HG03469 (cell line): ENCODE data around the gene NEUROD1.
"Not testable (repeated sequence)": the region's sequence is repeated elsewhere in the genome, so short reads cannot be mapped to it uniquely, and the experiment has no call there.

Experiments
- ATAC-seq: cut with Tn5 transposase; IDR thresholded peaks from one replicate; pipeline ENCODE4 v1.9.1; 2021; ENCODE audit warnings: mild to moderate bottlenecking, moderate library complexity, moderate number of reproducible peaks; ENCODE audit not compliant: unreplicated experiment

The NEUROD1 gene

DNA sequence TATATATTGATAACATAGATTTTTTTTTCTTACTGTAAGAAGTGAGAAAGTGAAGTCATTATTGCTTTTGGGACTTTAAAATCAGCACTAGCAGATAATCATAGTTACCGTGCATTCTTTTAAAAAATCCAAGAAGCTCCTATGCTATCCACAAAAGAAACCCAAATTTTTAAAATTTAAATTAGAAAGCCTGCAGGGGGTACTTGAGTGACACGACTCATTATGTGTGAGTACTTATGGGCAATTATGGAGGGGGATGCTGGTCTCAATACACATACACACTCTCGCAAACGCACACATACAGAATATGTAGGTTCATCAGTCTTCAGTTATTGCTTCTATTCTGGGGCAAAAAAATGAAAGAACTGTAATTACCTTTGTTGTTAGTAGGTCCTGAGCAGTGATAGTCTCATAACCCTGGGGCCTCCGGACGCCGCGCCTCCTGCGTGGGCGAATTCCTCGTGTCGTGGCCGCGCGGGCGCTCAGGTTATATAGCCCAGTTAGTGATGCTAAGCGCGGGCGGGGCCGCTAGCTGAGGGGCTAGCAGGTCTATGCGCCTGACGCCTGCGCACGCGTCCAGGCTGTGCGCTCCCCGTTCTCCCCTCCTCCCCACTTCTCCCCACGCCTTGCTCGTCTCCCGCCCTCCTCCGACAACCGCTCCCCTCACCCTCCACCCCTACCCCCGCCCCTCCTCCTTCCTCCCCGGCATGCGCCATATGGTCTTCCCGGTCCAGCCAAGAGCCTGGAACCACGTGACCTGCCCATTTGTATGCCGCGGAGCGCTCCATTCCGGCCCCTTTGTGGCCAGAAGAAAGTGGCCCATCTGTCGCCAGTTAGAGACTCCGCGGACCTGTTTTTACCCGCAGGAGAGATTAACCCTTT, at the start of gene NEUROD1:
TSS of gene NEUROD1 (minus strand) at position 463 of the 882 bp plus-strand sequence. CDS start 1,657 bp downstream, outside the sequence.
- ATAC-seq, result no peak

DNA sequence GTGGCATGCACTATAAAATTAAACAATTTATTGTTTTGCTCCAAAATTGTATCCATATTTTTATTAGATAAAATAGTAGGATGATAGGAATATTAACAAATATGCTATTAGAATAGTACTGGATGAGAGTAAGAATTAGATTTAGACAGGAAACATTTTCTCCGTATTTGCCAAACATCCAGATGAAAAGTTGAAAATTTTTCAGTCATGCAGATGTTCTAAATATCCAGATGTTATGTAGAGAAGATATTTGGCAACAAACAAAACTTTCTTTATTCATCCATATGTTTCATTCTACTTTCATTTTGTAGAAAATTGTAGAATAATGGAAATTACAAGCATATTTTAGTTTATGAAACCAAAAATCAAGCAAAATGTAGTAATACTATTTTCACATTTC, 45.2 kb upstream of the NEUROD1 start:
- no peak for ATAC-seq

DNA sequence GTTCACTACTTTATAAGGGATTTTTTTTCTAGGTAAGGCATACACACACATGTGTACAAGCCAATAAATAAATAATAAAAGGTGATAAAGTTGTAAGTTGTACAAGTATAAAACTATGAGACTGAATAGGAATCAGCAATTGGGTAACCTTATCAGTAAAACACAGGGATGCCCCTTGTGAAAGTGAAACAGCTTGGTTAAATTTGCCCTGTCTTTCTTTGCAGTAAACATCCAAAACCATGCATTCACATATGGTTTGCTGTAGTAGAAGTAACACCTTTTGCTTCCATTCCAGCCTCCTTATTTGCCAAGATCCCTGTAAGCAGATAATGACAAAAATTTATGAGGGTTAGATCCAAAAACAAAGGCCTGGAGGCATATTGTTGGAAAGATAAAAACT, 44.3 kb upstream of the NEUROD1 start:
- ATAC-seq, result no peak

DNA sequence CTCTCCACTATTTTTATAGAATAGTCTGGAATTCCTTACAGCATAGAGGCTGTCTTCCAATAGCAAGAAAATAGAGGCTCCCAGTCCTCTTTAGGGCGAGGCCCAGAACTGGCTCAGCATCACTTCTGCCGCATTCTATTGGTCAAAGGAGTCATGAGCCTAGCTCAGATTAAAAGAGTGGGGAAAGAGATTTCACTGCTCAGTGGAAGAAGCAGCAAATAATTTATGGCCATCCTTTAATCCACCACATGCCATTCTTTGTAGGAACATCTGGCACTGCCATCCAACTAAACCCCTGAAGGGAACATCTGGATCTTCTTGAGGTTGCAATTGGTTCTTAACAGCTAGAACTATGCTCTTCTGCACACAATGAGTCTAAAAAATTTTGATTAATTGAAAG, 43.4 kb upstream of the NEUROD1 start:
- ATAC-seq, result no peak

DNA sequence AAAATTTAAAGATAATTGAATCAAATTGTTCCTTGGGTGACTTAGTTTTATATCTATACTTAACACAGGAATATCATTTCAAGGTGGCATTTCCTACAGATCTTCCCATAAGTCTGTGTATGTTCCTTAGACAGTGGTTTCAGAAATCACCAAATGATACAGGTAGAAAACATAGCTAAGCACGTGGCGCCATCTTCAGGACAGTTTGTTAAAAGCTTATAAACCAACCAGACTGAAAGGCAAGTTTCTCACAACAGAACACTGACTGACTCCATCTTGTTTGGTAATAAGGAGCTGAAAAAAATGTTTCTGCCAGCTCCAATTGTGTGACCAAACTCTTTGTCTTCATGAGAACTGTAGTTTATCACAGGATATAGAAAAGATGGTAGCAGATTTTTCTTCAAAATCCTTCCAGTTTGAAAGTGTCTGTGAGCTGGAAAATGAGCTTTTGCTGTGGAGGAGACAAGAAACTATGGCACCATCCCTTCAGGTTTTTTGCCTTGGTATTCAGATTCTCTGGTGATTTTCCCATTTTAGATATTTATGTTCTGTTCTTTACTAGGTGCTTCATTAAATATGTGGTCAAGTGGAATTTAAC, 34.8 kb upstream of the NEUROD1 start:
- no peak for ATAC-seq

DNA sequence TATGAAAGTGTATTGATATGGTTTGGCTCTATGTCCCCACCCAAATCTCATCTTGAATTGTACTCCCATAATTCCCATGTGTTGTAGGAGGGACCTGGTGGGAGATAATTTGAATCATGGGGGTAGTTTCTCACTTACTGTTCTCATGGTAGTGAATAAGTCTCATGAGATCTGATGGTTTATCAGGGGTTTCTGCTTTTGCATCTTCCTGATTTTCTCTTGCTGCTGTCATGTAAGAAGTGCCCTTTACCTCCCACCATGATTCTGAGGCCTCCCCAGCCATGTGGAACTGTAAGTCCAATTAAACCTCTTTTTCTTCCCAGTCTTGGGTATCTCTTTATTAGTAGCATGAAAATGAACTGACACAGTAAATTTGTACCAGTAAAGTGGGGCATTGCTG, 30.7 kb upstream of the NEUROD1 start:
- ATAC-seq, result not testable (repeated sequence)

DNA sequence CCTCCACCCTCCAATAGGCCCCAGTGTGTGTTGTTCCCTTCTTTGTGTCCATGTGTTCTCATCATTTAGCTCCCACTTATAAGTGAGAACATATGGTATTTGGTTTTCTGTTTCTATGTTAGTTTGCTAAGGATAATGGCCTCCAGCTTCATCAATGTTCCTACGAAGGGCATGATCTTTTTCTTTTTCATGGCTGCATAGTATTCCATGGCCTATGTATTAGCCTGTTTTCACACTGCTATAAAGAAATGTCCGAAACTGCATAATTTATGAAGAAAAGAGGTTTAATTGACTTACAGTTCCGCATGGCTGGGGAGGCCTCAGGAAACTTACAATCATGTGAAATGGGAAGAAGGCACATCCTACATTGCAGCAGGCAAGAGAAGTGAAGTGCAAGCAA, 22.2 kb upstream of the NEUROD1 start:
- ATAC-seq, result not testable (repeated sequence)

DNA sequence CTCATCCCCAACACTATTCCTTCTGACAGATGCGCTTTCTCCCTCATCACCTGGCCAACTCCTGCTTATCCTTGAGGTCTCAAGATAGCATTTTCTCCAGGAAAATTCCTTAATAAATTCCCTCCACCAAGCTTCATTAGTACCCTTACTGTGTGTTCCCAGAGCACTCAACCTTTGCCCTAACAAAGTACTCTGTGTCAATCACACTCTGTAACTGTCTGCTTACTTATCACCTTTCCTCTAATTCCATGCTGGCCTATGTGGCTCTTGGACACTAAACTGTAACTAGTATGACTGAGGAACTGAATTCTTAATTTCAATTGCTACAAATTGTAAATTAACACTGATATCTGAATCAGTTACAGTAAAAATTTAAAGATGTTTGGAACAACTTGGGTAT, 17.9 kb upstream of the NEUROD1 start:
- no peak for ATAC-seq

DNA sequence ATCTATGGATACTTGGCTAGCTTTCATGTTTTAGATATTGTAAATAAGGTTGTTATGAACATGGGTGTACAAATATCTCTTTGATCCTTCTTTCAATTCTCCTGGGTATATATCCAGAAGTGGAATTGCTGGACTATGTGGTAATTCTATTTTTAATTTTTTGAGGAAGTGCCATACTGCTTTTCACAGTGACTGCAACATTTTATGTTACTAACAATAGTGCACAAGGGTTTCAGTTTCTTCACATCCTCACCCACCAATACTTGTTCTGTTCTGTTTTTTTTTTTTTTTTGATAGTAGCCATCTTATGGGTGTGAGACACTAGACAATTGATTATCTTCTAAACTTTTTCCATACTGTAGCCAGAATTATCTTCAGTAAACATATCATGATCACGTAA, 17.3 kb upstream of the NEUROD1 start:
- no peak for ATAC-seq

DNA sequence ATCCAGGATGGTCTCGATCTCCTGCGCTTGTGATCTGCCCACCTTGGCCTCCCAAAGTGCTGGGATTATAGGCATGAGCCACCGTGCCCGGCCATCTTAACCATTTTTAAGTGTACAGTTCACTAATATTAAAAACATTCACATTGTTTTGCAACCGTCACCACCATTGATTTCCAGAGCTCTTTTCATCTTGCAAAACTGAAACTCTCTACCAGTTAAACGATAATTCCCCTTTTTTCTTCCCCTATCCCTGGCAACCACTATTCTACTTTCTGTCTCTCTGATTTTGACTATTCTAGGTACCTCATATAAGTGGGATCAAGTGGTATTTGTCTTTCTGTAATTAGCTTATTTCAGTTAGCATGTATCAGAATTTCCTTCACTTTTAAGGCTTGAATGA, 16.8 kb upstream of the NEUROD1 start:
- ATAC-seq, result no peak

DNA sequence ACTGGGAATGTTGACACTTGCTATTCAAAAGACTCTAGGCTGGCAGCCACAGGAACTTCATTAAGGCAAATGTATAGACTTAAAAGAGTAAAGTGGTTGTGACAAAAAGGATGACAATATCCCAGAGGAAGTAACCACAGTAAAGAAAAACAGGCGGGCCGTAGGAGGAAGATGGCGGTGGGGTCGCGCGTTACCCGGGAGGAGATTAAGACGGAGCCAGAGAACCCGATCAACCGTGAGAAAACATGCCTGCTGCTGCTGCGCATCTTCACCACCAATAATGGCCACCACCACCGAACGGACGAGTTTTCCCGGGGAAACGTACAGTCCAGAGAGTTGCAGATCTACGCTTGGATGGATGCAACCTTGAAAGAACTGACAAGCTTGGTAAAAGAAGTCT, 14.0 kb upstream of the NEUROD1 start:
- ATAC-seq, result no peak

DNA sequence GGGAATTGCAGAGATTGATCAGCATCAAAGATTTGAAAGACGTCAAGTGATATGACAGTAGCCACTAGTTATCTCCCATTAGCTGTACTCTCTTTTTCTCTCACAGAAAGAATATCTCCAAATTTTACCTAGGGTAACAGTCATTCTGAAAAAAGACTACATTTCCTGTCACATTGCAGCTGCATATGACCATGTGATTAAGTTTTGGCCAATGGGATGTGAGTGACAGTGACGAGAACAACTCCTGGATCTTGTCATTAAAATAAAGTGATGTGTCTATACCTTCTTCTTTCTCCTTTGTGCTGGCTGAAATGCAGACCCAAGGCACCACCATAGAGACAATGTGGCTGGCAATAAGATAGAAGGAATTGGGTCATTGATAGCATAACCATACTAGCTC, 10.5 kb upstream of the NEUROD1 start:
- no peak for ATAC-seq

DNA sequence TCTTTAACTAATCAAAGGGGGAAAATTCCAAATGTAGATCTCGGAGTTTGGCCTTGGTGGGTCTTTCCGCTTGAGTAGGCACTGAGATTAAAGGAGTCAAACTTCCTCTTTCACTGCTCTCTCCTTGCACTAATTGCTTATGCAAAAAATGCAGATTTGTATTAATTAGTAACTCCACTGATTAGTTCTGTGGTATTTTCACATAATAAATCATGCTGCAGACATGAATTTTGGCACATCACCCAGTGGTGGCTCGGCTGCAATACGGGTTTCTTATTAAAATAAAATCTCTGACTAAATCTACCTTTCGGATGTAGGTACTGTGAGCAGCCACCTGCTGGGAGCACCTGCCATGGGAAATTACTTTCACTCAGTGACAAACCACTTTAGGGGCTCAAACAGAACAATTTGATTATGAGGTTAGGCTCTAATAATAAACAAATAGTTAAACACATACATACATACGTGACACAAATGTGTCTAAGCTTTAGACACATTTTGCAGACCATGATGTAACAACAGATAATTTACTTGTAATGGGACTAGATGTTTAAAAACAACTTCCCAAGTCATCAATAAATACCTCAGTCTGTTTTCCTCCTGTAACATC, 6.4 kb upstream of the NEUROD1 start:
- ATAC-seq, result no peak

DNA sequence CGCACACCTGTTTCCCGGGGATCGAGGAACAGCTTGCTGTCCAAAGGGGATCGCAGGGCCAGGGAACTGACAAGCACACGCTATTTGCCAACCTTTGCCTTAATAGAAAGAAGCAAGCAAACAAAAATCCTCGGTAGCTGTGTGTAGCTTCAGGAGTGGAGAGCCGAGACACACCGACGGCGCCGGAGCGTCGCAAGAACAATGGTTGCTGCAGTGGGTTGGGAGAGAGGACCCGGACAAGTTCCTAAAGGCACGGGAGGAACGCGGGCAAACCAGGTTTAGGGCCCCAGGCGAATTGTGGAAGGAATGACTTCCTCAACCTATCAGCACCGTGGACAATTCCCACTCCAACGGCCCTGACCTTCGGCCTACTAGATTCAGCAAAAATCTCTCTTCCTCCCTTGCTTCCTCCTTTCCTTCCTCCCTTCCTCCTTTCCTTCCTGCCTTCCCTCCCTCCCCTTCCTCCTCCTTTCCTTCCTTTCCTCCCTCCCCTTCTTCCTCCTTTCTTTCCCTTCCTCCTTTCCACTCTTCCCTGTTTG, 4.9 kb upstream of the NEUROD1 start:
- no peak for ATAC-seq

DNA sequence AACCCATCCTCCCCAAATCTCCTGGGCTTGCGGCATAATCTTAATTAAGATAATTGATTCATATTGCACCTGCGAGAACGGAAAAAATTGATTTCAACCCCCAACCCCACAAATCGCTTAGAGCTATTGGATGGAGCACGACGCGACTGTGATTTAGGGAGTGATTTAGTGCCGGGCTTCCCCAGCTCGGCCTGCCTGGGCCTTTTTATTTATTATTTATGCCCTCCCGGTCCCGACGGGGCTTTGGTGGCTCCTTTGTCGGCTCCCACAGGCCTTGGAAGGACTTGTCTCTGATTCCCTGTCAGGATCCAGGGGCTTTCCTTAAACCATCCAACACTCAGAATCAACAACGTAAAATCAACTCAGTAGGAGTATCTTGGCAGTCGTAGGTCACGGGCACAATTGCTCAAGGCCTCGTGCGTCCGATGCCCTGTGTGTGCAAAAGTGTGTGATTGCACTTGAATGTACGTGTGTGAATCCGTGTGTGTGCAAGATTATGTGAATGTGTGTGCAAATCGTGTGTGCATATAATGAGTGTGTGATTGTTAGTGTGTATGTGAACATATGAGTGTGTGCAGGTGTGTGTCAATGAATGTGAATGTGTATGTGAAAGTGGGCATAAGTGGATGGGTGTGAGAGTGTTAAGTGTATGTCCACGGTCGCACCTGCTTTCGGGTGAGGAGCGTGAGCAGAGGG, 4.3 kb upstream of the NEUROD1 start:
- no peak for ATAC-seq

DNA sequence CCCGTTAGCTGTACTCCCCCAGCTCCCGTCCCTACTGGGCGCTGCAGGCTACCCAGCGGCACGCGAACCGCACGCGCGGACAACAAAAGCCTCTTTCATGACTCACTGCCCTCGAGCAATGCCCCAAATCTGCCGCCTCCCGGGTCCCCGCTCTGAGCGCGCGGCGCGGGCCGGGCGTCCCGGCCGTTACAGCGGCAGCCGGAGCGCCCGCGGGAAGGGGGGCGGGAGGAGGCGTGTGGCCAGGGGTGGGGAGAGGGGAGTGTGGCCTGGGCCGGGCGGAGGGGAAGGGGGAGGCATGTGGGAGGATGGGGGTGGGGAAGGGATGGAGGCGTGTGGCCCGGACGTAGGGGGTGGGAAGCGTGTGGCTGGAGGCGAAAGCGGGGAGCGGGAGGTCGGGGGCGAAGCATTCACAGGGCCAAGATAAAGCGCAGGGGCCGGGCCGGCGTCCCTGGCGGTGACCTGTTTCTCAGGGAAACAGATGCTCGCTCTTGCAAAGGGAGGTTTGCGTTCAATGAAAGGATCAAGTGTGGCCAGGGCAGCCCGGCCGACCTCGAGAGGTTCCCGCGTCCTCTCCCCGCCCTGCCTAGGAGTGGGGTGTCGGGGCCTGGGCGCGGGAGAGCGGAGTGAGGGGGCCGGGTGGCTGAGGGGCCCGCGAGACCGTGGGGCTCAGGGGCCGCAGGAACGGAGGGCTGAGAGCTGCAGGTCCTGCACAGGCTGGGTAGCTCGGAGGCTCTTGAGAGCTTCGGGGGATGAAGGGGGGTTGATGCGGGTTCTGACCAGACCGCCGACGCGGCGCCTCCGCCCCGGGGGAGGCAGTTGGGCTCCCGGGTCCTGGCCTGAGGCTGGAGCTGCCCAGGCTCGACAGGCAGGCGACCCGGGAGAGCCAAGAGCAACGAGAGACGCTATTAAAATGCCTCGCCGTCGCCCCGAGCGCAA, 3.5 kb upstream of the NEUROD1 start:
- ATAC-seq, result no peak

DNA sequence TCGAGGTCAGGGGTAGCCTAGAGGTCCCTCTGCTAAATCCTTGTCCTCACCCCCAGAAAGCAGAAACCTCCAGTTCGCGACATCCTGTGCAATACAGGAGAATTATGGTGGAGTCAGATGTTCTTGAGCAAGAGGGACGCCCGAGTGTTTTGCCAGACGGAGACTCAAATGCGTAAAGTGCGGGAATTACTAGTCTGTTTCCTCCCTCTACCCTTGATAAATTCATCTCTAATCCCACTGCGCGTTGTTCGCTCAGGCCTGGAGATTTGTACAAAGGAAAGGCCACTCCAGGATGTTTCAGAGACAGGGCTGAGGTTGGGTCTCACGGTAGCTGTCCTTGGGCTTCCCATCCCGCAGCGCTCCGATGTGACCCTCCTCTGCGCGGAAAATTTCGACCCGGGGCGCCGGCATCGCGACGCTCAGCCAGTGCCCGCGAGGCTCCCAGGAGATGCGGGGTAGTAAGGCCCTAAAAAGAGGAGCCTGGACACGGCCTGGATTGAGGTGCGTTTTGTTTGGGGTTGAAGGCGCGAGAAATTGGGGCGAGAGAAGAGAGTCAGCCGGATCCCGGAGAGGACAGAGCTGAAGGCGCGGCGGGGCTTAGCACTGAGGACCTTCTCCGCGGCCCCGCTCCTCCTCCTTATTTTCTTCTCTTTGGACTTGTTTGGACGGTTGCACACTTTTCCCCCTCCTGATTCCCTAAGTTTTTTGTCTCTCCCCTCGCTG, 2.6 kb upstream of the NEUROD1 start:
- no peak for ATAC-seq

DNA sequence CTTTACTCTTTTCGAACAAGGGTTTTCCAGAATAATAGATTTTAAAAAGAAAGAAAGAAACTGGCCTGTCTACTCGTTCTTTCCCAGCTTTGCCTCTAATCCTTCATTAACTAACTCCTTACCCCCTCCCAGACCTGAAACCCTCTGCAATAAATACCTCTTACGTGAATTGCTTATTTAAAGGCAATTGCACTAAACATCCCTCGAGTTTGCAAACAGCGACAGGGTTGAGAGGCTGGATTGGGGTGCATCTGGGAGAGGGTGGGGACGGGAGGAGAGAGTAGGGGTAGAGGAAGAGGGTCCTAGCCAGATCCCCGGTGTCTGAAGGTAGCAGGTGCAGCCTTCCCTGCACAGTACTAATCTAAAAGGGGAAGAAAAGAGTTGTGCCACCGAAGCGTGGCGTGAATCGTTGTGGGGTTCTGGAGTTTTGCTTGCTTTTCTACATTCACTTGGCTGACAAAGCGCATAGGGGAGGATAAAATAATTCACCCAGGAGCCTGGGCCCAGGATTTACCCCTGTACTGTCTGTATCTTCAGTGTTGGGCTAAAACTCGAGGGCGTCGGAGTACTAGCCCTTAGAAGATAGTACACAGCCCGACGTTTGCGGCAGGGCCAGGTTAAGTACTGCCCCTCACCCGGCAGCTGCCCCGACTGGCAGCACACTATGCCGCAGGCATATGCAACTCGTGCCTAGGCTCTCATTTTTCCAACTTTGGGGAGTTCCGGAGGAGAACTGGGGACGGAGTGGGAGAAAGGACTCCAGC, 1.9 kb upstream of the NEUROD1 start:
- no peak for ATAC-seq
